ENCODE results near the gene MMP13. TPM values are rescaled to one million over a fixed set of nuclear protein-coding genes. Genes with fewer than 3 reads are reported as not detected.

Gene MMP13
- total and polyA plus RNA-seq, 9 of the 15 experiments (the other 6 are each of a cell fraction or from before 2014, with no cell fraction given): not detected

GRCh38 chr11:102925988-102926387 is 29.5 kb downstream of the MMP13 start:
- TF ChIP-seq ZNF41 (CRISPR knock-in tag; conservative IDR thresholded peaks at IDR 0.05): no peak
- Histone ChIP-seq H4K20me1 (replicated peaks; ENCODE audit: control insufficient read depth, insufficient read depth, low read length) (no peaks in the 10 kb centered on the region), H3K36me3 (ENCODE audit: control insufficient read depth, insufficient read depth, low read length) (no peaks in the 10 kb centered on the region), H3K27me3 (ENCODE audit: control insufficient read depth in 2 of 2, insufficient read depth in 2 of 2, low read length in 2 of 2) (no peaks in the 10 kb centered on the region), H3K4me2 (ENCODE audit: insufficient read depth, low read length) (no peak overlapping the region), H3K9me1 (ENCODE audit: control insufficient read depth, insufficient read depth, low read length) (no peaks in the 10 kb centered on the region), H3K4me1 (replicated peaks in 1 of 2; ENCODE audit: control insufficient read depth in 2 of 2, insufficient read depth in 2 of 2, low read length in 2 of 2) (no peaks in the 10 kb centered on the region), H3K9ac (ENCODE audit: insufficient read depth in 1 of 2, low read depth in 2 of 2, low read length in 2 of 2) (no peak overlapping the region), H2AFZ (ENCODE audit: low read depth, low read length) (no peak overlapping the region), H3K27ac (ENCODE audit: extremely low read depth, low read depth, low read length) (no peak overlapping the region), H3K4me3 (no peak overlapping the region), H3K9me3 (replicated peaks; ENCODE audit: control insufficient read depth, insufficient read depth, low read depth, low read length) (no peaks in the 10 kb centered on the region), H3K79me2 (ENCODE audit: control insufficient read depth, insufficient read depth, low read length) (no peaks in the 10 kb centered on the region)
- POLR2A ChIA-PET: no interaction called here
- FAIRE-seq: no peak
- in situ Hi-C loops (cut with MboI) (no loop called here), intact Hi-C loops (cut with micrococcal nuclease) (no loop called here)
- no peak for DNase-seq (ENCODE audit: extremely low read depth in 1 of 4, low spot score in 3 of 4)
- WGBS (ENCODE audit: insufficient coverage, low coverage, missing lambda C conversion rate): 0% methylated on average over 3 of the region's 3 CpGs
- BruUV-seq (replicated peaks): no TSS peak
- CTCF ChIA-PET (ENCODE audit: low intra/inter-chr PET ratio): no interaction called here
- ATAC-seq: no peak

DNA sequence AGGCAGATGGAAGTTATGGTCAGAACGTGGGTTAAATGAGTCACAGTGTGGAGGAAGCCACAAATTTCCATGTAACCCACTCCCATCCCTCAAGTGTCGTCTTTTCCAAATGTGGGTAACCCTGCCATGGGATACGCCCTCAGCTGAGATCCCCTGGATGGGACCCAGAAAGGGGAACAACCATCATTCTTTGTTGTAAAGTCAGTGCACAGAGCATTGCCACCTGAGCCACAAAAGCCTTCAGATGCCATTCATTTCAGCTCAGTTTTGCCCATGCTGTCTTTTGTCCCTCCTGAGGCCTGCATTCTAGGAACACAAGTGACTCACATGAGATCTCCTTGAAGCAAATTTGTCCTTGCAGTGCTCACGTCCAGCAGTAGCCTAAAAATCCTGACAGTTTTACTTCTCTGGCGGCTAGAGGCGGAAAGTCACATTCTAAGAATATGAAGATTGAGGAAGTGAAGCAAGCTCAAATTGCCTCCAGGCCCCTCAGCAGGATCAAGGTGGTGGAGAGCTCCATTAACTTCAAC is 30.6 kb downstream of the MMP13 start:
- H3K4me3 ChIP-seq: no peak overlapping the region
- no peak for TF ChIP-seq ESRRB (CRISPR knock-in tag; IDR thresholded peaks at IDR 0.05; ENCODE audit: borderline replicate concordance)
- TF ChIP-seq BRD9 (IDR thresholded peaks at IDR 0.05; ENCODE audit: low read depth, partially characterized antibody): no peak
- no peak for TF ChIP-seq ZBTB2 (IDR thresholded peaks at IDR 0.05)
- TF ChIP-seq ZNF586 (CRISPR knock-in tag; conservative IDR thresholded peaks at IDR 0.05): no peak
- TF ChIP-seq SFPQ (IDR thresholded peaks at IDR 0.05; ENCODE audit: low read depth, low read length): no peak
- no peak for TF ChIP-seq ILK (tag; IDR thresholded peaks at IDR 0.05; ENCODE audit: borderline replicate concordance, low read depth)
- TF ChIP-seq PATZ1 (CRISPR knock-in tag; IDR thresholded peaks at IDR 0.05; ENCODE audit: borderline replicate concordance): no peak

More for the DNA sequence above, 30.6 kb downstream of the MMP13 start:
- FAIRE-seq (no peak), DNase-seq (ENCODE audit: extremely low read depth in 1 of 4, low spot score in 3 of 4) (no peak), ATAC-seq (no peak)
- no peaks in the 10 kb centered on the region for H3K4me1 ChIP-seq (replicated peaks in 1 of 2; ENCODE audit: control insufficient read depth in 2 of 2, insufficient read depth in 2 of 2, low read length in 2 of 2)
- no TSS peak for BruUV-seq (replicated peaks)
- H4K20me1 ChIP-seq (replicated peaks; ENCODE audit: control insufficient read depth, insufficient read depth, low read length): no peaks in the 10 kb centered on the region
- ChIA-PET POLR2A (interaction anchor here (0.6 kb wide), 1 partner anchor 251 kb away, joined by 3 read pairs; no protein-coding TSS in a partner anchor), CTCF (ENCODE audit: low intra/inter-chr PET ratio) (no interaction called here)
- no peak overlapping the region for H2AFZ ChIP-seq (ENCODE audit: low read depth, low read length)
- intact Hi-C loops (cut with micrococcal nuclease) (no loop called here), in situ Hi-C loops (cut with MboI) (no loop called here)
- H3K9ac ChIP-seq (ENCODE audit: insufficient read depth in 1 of 2, low read depth in 2 of 2, low read length in 2 of 2): no peak overlapping the region
- WGBS (ENCODE audit: insufficient coverage, low coverage, missing lambda C conversion rate): under 1% methylated on average over 6 of the region's 6 CpGs
- no peaks in the 10 kb centered on the region for H3K9me1 ChIP-seq (ENCODE audit: control insufficient read depth, insufficient read depth, low read length)
- no peaks in the 10 kb centered on the region for H3K79me2 ChIP-seq (ENCODE audit: control insufficient read depth, insufficient read depth, low read length)
- H3K4me2 ChIP-seq (ENCODE audit: insufficient read depth, low read length): no peak overlapping the region
- no peaks in the 10 kb centered on the region for H3K36me3 ChIP-seq (ENCODE audit: control insufficient read depth, insufficient read depth, low read length)
- no peaks in the 10 kb centered on the region for H3K27me3 ChIP-seq (ENCODE audit: control insufficient read depth in 2 of 2, insufficient read depth in 2 of 2, low read length in 2 of 2)
- no peaks in the 10 kb centered on the region for H3K9me3 ChIP-seq (replicated peaks; ENCODE audit: control insufficient read depth, insufficient read depth, low read depth, low read length)
- no peak overlapping the region for H3K27ac ChIP-seq (ENCODE audit: extremely low read depth, low read depth, low read length)

All from K562 (cell line).